AG09309 (cell line): Measurements from ENCODE around the gene POLE3.

Experiments
- DNase-seq: peaks from one replicate; pipeline ENCODE4 v3.0.0-alpha.2; 2010; ENCODE audit warnings: low read depth
- H3K4me3 ChIP-seq: 2 replicates; pipeline ENCODE4 v1.5.1; 2011; ENCODE audit warnings: mild to moderate bottlenecking, low read depth, low read length, moderate library complexity; ENCODE audit not compliant: control insufficient read depth
- CTCF ChIP-seq: IDR thresholded peaks from 2 replicates; pipeline ENCODE4 v1.5.1; 2011; ENCODE audit warnings: mild to moderate bottlenecking, low read depth, low read length, inconsistent platforms; ENCODE audit not compliant: insufficient read depth, control insufficient read depth; ENCODE audit errors: missing control alignments

Gene POLE3

GRCh38 chr9:113393281-113393680 lies 17.2 kb downstream of the POLE3 start:
- no peak overlapping the region for H3K4me3 ChIP-seq
- DNase-seq: no peak

GRCh38 chr9:113391917-113392316 lies 18.6 kb downstream of the POLE3 start:
- no peak overlapping the region for H3K4me3 ChIP-seq
- TF ChIP-seq CTCF: no peak

More at GRCh38 chr9:113393281-113393680, 17.2 kb downstream of the POLE3 start:
- no peak for TF ChIP-seq CTCF

GRCh38 chr9:113390192-113390960 lies 20.1 kb downstream of the POLE3 start:
- no peak for DNase-seq
- no peak for TF ChIP-seq CTCF
- H3K4me3 ChIP-seq: no peak overlapping the region

More at GRCh38 chr9:113391917-113392316, 18.6 kb downstream of the POLE3 start:
- no peak for DNase-seq

- H3K4me3 ChIP-seq: no peak overlapping the region
- DNase-seq: no peak
- no peak for TF ChIP-seq CTCF
Observed at GRCh38 chr9:113389451-113389850, 21.0 kb downstream of the POLE3 start.

- no peak overlapping the region for H3K4me3 ChIP-seq
- no peak for DNase-seq
- no peak for TF ChIP-seq CTCF
Observed at GRCh38 chr9:113388833-113389232, 21.6 kb downstream of the POLE3 start.

- DNase-seq: no peak
- H3K4me3 ChIP-seq: no peak overlapping the region
- no peak for TF ChIP-seq CTCF
Observed at GRCh38 chr9:113387560-113388230, 22.8 kb downstream of the POLE3 start.
